ENCODE results near the gene SEC14L6.

Gene SEC14L6

GRCh38 chr22:30516273-30516672 is 30.3 kb downstream of the SEC14L6 start:
- Histone ChIP-seq H3K27ac (replicated peaks) (no peak overlapping the region), H3K4me3 (replicated peaks; ENCODE audit: insufficient read depth, low read length) (no peak overlapping the region), H3K27me3 (ENCODE audit: insufficient read depth, poor library complexity, severe bottlenecking) (no peaks in the 10 kb centered on the region)
- TF ChIP-seq POLR2AphosphoS5 (IDR thresholded peaks at IDR 0.05; ENCODE audit: low read depth) (no peak), CTCF (IDR thresholded peaks at IDR 0.05; ENCODE audit: insufficient read depth, low read length) (no peak), REST (IDR thresholded peaks at IDR 0.05; ENCODE audit: insufficient replicate concordance, low read depth) (no peak)
- DNase-seq (ENCODE audit: low read depth in 1 of 2, low spot score in 1 of 2), result no peak

- TF ChIP-seq GABPA (IDR thresholded peaks at IDR 0.05; ENCODE audit: low read depth) (no peak), CTCF (IDR thresholded peaks at IDR 0.05; ENCODE audit: insufficient read depth, low read length) (no peak), REST (IDR thresholded peaks at IDR 0.05; ENCODE audit: insufficient replicate concordance, low read depth) (no peak)
- Histone ChIP-seq H3K27ac (replicated peaks) (no peak overlapping the region), H3K27me3 (ENCODE audit: insufficient read depth, poor library complexity, severe bottlenecking) (no peaks in the 10 kb centered on the region), H3K4me3 (replicated peaks; ENCODE audit: insufficient read depth, low read length) (no peak overlapping the region)
- DNase-seq (ENCODE audit: low read depth in 1 of 2, low spot score in 1 of 2), result no peak
These were observed 32.3 kb downstream of the SEC14L6 start for GRCh38 chr22:30514252-30514651.

- no peak overlapping the region for H3K4me3 ChIP-seq (replicated peaks; ENCODE audit: insufficient read depth, low read length)
- no peak overlapping the region for H3K27ac ChIP-seq (replicated peaks)
- TF ChIP-seq SPI1 (IDR thresholded peaks at IDR 0.05; ENCODE audit: borderline replicate concordance, low read depth) (no peak), POLR2AphosphoS5 (IDR thresholded peaks at IDR 0.05; ENCODE audit: low read depth) (no peak), GABPA (IDR thresholded peaks at IDR 0.05; ENCODE audit: low read depth) (no peak), REST (IDR thresholded peaks at IDR 0.05; ENCODE audit: insufficient replicate concordance, low read depth) (no peak), CTCF (IDR thresholded peaks at IDR 0.05; ENCODE audit: insufficient read depth, low read length) (no peak)
- no peak for DNase-seq (ENCODE audit: low read depth in 1 of 2, low spot score in 1 of 2)
- no peaks in the 10 kb centered on the region for H3K27me3 ChIP-seq (ENCODE audit: insufficient read depth, poor library complexity, severe bottlenecking)
These were observed 33.1 kb downstream of the SEC14L6 start for GRCh38 chr22:30513462-30513861.
